ENCODE measurements around the gene UBE2I.
"Not testable (repeated sequence)": the region's sequence is repeated elsewhere in the genome, so short reads cannot be mapped to it uniquely, and the experiment has no call there.

Gene UBE2I

GRCh38 chr16:1308977-1309885 lies at the start of gene UBE2I:
UBE2I (plus strand) TSS chr16:1309636; CDS start chr16:1314031, 4,395 bp downstream.
- DNase-seq = peak; percentile 81 to 99 (median 96)

DNA sequence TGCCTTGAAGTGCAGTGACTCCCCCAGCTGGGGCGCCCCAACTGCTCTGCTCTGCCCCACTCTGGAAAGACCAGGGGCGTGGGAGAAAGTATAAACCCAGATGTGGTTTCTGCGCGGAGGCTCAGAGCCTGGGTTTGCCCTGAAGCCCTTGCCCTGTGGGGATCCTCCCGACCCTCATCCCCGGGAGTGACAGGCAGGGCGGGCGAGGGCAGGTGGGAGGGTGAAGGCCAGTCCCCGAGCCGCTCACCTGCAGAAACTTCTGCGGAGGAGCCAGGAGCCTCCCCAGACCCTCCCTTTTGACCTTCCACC lies 49.7 kb upstream of the UBE2I start:
- no peak for DNase-seq

- DNase-seq = no peak
Observed at GRCh38 chr16:1260101-1260680, 49.2 kb upstream of the UBE2I start.

DNA sequence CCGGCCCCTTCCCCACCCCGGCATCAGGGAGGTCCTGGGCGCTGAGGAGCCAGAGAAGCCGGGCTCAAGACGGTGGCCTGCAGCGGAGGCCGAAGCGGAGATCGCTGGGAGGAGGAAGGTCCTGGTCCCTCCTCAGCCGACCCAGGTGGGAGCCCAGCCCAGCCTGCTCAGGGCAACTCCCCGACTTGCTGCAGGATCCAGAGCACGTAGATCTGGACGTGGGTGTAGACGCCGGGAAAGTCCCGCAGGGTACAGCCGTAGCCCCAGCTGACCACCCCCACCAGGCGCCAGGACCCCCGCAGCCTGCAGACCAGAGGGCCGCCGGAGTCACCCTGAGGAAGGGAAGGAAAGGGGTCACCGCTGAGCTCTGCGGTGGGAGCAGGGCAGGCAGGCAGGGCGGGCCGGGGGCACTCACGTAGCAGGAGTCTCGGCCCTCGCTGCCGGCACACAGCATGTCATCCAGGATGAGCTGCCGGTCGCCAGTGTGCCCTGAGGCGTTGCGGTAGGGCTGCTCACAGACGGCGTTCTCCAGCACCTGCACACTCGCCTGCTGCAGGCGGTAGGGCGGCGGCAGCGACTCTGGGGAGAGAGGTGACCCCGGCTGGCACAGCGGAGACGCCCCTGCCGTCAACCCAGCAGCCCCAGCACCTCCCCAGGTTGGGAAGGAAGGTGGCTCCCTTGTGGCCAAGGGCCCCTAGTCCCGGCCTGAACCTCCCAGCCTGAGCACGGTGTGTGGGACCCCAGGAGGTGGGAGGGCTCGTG lies 48.1 kb upstream of the UBE2I start:
- no peak for DNase-seq

GRCh38 chr16:1262210-1262845 lies 47.1 kb upstream of the UBE2I start:
- DNase-seq = no peak

DNA sequence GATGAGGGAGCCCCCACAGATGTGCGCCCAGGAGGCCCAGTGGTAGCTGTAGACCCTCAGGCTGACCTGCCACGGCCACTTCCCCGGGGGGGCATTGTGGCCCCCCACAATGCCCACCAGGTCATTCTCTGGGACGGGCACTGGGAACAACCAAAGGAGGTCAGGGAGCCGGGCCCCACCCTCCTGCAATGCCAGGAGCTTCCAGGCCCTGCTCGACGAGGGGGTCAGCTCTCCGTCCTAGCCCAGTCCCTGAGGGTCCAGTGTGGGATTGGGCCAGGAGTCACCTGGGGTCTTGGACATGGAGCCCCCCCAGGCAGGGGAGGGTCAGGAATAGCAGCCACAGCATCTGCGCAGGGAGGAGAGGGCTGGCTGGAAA lies 46.6 kb upstream of the UBE2I start:
- no peak for DNase-seq

DNA sequence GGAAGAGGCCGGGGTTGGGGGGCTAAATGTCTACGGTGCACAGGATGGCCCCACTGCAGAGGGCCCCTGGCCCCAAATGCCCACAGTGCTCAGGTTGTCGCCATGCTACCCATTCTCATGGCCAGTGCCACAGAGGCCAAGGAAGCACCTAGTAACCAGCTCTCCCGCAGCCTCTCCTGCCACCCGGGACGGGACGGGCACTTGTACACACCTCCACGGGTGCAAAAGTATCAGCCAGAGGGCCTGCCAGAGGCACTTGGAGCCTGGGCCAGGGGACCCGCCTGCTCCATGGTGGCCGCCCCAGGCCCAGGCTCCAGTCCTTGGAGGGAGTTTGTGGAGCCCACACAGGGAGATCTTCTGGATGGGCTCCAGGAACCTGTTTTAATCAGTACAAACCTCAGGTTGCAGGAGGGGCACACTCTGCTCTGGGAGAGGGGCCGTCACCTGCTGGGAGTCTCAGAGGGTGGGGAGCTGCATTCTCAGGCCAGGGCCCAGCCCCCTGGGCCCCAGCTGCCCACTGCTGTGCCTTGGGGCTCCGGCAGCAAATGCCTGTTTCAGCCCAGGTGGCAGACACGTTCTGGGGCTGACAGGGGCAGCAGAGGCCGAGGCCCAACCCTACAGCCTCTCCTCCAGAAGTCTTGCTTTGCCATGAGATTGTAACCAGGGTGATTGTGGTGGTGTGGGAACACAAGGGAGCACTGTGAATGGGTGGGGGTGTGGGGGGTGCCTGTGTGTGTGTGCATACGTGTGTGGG lies 45.7 kb upstream of the UBE2I start:
- no peak for DNase-seq

- no peak for DNase-seq
Observed at GRCh38 chr16:1264345-1265089, 44.9 kb upstream of the UBE2I start.

GRCh38 chr16:1265090-1265630 lies 44.3 kb upstream of the UBE2I start:
- DNase-seq = no peak

- DNase-seq = no peak
Observed at GRCh38 chr16:1265826-1266225, 43.6 kb upstream of the UBE2I start.

DNA sequence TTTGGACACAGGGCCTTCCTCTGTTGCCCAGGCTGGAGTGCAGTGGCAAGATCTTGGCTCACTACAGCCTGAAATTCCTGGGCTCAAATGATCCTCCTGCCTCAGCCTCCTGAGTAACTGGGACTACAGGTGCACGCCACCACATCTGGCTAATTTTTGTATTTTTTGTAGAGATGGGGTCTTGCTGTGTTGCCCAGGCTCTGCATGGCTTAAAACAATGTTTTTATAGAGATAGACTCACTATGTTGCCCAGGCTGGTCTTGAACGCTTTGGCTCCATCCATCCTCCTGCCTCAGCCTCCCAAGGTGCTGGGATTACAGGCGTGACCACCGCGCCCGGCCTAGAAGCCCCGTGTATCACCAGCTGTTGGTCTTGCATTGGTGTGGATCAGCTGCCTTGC lies 40.0 kb upstream of the UBE2I start:
- not testable (repeated sequence) for DNase-seq

DNA sequence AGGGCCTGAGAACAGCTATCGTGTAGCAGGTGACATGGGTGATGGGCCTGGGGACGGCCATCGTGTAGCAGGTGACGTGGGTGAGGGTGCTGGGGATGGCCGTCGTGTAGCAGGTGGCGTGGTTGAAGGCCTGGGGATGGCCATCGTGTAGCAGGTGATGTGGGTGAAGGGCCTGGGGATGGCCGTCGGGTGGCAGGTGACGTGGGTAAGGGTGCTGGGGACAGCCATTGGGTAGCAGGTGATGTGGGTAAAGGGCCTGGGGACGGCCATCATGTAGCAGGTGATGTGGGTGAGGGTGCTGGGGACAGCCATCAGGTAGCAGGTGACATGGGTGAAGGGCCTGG lies 38.1 kb upstream of the UBE2I start:
- no peak for DNase-seq

DNA sequence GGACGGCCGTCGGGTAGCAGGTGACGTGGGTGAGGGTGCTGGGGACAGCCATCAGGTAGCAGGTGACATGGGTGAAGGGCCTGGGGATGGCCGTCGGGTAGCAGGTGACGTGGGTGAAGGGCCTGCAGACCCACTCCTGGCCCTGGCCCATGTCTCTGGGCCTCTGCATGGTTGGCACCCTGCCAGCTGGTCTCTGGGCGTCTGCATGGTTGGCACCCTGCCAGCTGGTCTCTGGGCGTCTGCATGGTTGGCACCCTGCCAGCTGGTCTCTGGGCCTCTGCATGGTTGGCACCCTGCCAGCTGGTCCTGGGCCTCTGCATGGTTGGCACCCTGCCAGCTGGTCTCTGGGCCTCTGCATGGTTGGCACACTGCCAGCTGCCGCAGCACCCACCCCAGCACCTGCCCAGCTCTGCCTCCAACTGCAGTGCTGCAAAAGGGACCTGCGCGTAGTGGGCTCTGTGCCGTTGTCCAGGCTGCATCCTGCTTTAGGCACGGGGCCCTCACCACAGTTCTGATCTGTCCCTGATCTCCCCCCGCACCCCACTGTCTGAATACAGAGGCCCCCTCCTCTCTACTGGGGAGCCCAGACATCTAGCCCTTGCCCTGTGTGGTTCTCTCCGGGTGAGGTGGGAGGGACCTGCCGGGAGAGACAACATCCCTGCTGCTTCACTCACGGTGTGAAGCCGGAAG lies 37.6 kb upstream of the UBE2I start:
- peak in 22 of 56 donors; percentile 1 to 93 (median 29) for DNase-seq

DNA sequence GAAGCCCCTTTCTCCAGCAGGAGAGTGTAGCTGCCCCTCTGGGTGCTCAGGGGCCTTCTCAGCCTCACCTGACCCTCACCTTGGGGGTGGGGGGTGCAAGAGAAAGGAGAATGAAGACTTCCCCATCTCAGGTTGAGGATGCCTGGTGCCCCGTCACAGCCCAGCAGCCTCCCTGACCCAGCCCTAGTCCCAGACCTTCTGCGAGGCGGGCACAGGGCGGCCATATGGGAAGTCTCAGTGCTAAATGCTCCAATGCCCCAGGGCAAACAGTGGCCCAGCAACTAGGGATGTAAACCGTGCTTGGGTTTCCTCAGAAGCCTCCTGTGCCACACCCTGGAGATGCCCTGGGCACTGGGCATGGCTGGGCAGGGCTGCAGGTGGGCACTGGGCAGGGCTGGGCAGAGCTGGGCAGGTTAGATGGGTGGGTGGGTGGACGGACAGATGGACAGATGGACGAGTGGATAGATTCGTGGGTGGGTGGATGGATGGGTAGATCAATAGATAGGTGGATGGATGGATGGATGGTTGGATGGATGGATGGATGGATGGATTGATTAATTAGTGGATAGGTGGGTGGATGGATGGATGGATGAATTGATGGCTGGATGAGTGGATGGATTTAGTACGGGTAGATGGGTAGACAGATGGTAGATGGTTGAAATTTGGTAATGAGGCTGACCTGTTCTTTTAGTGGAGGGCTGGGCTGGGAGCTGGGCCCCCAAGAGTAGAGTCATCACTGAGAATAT lies 36.8 kb upstream of the UBE2I start:
- DNase-seq = no peak

GRCh38 chr16:1273816-1274215 lies 35.6 kb upstream of the UBE2I start:
- DNase-seq = no peak

GRCh38 chr16:1274767-1275166 lies 34.7 kb upstream of the UBE2I start:
- no peak for DNase-seq

DNA sequence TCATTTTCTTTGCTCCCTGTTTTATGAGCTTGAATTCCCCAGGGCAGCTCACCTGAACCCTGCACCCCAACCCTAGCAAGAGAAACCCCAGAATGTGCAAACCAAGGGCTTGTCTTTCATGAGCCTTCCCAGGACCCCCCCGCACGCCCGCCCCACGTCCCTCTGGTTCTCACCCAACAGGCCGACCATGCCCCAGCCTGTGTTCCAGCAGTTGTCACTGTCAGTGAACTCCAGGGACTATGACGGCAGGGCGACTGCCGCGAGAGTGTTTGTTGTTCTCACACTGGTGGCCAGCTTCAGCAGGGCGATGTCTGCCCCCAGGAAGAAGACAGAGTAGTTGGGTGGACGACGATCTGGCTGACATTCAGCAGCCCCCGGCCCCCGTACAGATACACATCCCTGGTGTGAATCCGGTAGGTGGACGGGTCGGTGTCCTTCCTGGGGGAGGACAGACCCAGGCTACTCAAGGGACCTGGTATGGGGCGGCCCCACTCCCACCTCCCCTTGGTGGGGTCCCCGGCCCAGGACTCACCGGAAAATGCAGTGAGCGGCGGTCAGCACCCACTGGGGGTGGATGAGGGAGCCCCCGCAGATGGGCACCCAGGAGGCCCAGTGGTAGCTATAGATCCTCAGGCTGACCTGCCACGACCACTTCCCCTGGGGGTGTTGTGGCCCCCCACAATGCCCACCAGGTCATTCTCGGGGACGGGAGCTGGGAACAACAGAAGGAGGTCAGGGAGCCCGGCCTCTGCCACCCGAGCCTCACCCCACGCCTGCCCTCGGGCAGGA lies 33.5 kb upstream of the UBE2I start:
- DNase-seq = no peak

- DNase-seq = no peak
Observed at GRCh38 chr16:1276580-1276878, 32.9 kb upstream of the UBE2I start.

Data from amygdala (tissue), 56 donors.